Loucy (cell line): ENCODE results near the gene KRTAP22-1.

Source experiments
- CTCF ChIP-seq: fragments of 200-600 bp; sonication (generic); conservative IDR thresholded peaks from 2 replicates; pipeline ENCODE4 v1.5.1; 2014; ENCODE audit warnings: mild to moderate bottlenecking, antibody characterized with exemption, low read length
- EZH2phosphoT487 ChIP-seq: fragments of 200-600 bp; IDR thresholded peaks from 2 replicates; pipeline ENCODE4 v1.6.1; 2018; ENCODE audit warnings: antibody characterized with exemption, mild to moderate bottlenecking, moderate library complexity, borderline replicate concordance

DNA sequence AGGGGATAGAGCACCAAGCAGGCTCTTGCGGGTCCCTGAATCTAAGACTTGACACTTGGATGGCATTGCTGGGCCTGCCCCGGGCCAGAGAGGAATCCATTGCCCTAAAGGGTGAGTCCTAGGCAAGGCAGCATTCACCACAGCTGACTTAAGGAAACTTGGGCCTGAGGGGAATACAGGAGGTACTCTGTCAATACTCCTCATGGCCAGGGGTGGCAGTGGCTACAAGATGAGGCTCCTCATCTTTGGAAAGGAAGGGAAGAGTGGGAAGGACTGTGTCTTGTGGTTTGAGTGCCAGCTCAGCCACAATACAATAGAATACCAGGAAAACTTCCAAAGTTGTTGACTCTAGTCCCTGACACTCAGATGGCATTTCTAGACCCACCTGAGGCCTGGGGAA is 5.1 kb downstream of the KRTAP22-1 start:
- TF ChIP-seq CTCF (no peak), EZH2phosphoT487 (no peak)
